Effector memory CD4-positive, alpha-beta T cell (primary cell): Measurements from ENCODE around the gene EPAS1.

Experiments
- DNase-seq, 3 donors: peaks; one replicate each; pipeline ENCODE4 v3.0.0-alpha.2; 2020
- H3K27ac ChIP-seq: 2 replicates; pipeline ENCODE4 v1.7.0; 2013; ENCODE audit warnings: mild to moderate bottlenecking, low read length, moderate library complexity; ENCODE audit not compliant: insufficient read depth, poor library complexity, severe bottlenecking
- H3K27me3 ChIP-seq: replicated peaks from 2 replicates; pipeline ENCODE4 v1.7.0; 2013; ENCODE audit warnings: mild to moderate bottlenecking, low read length; ENCODE audit not compliant: insufficient read depth, control insufficient read depth, poor library complexity, severe bottlenecking
- H3K36me3 ChIP-seq: 2 replicates; pipeline ENCODE4 v1.7.0; 2013; ENCODE audit warnings: mild to moderate bottlenecking, low read length, moderate library complexity; ENCODE audit not compliant: control insufficient read depth, insufficient read depth
- H3K4me1 ChIP-seq: 2 replicates; pipeline ENCODE4 v1.7.0; 2013; ENCODE audit warnings: low read length, mild to moderate bottlenecking; ENCODE audit not compliant: control insufficient read depth, insufficient read depth, poor library complexity, severe bottlenecking
- H3K4me3 ChIP-seq: 2 replicates; pipeline ENCODE4 v1.7.0; 2013; ENCODE audit warnings: low read length, low read depth, mild to moderate bottlenecking; ENCODE audit not compliant: insufficient read depth, poor library complexity, severe bottlenecking
- H3K9me3 ChIP-seq: 2 replicates; pipeline ENCODE4 v1.7.0; 2013; ENCODE audit warnings: mild to moderate bottlenecking, low read length, moderate library complexity; ENCODE audit not compliant: control insufficient read depth

EPAS1 gene

GRCh38 chr2:46328829-46329228 lies 31.6 kb downstream of the EPAS1 start:
- DNase-seq, result no peak
- Histone ChIP-seq H3K36me3 (no peaks in the 10 kb centered on the region), H3K4me1 (no peaks in the 10 kb centered on the region)

GRCh38 chr2:46329340-46329739 lies 32.1 kb downstream of the EPAS1 start:
- no peak for DNase-seq
- Histone ChIP-seq H3K36me3 (no peaks in the 10 kb centered on the region), H3K4me3 (no peak overlapping the region), H3K4me1 (no peaks in the 10 kb centered on the region), H3K27me3 (no peaks in the 10 kb centered on the region), H3K9me3 (no peaks in the 10 kb centered on the region), H3K27ac (no peak overlapping the region)

More at GRCh38 chr2:46328829-46329228, 31.6 kb downstream of the EPAS1 start:
- no peak overlapping the region for H3K4me3 ChIP-seq
- H3K27ac ChIP-seq, result no peak overlapping the region
- H3K9me3 ChIP-seq, result no peaks in the 10 kb centered on the region
- H3K27me3 ChIP-seq, result no peaks in the 10 kb centered on the region

GRCh38 chr2:46329803-46330775 lies 32.9 kb downstream of the EPAS1 start:
- Histone ChIP-seq H3K4me3 (no peak overlapping the region), H3K27ac (no peak overlapping the region), H3K4me1 (no peaks in the 10 kb centered on the region), H3K9me3 (no peaks in the 10 kb centered on the region), H3K36me3 (no peaks in the 10 kb centered on the region), H3K27me3 (no peaks in the 10 kb centered on the region)
- no peak for DNase-seq

GRCh38 chr2:46331109-46331766 lies 34.0 kb downstream of the EPAS1 start:
- no peak overlapping the region for H3K4me3 ChIP-seq
- H3K9me3 ChIP-seq, result no peaks in the 10 kb centered on the region
- no peaks in the 10 kb centered on the region for H3K27me3 ChIP-seq
- DNase-seq, result no peak
- no peak overlapping the region for H3K27ac ChIP-seq
- no peaks in the 10 kb centered on the region for H3K4me1 ChIP-seq
- H3K36me3 ChIP-seq, result no peaks in the 10 kb centered on the region

GRCh38 chr2:46332686-46333281 lies 35.6 kb downstream of the EPAS1 start:
- Histone ChIP-seq H3K27me3 (no peaks in the 10 kb centered on the region), H3K27ac (no peak overlapping the region), H3K4me1 (no peaks in the 10 kb centered on the region), H3K9me3 (no peaks in the 10 kb centered on the region), H3K36me3 (no peaks in the 10 kb centered on the region), H3K4me3 (no peak overlapping the region)
- DNase-seq, result no peak

GRCh38 chr2:46333912-46334311 lies 36.7 kb downstream of the EPAS1 start:
- Histone ChIP-seq H3K9me3 (no peaks in the 10 kb centered on the region), H3K36me3 (no peaks in the 10 kb centered on the region), H3K27ac (no peak overlapping the region), H3K27me3 (no peaks in the 10 kb centered on the region), H3K4me1 (no peaks in the 10 kb centered on the region), H3K4me3 (no peak overlapping the region)
- DNase-seq, result no peak

GRCh38 chr2:46334389-46335271 lies 37.4 kb downstream of the EPAS1 start:
- DNase-seq, result no peak
- no peaks in the 10 kb centered on the region for H3K27me3 ChIP-seq
- H3K36me3 ChIP-seq, result no peaks in the 10 kb centered on the region
- no peak overlapping the region for H3K4me3 ChIP-seq
- H3K4me1 ChIP-seq, result no peaks in the 10 kb centered on the region
- no peaks in the 10 kb centered on the region for H3K9me3 ChIP-seq
- no peak overlapping the region for H3K27ac ChIP-seq

- Histone ChIP-seq H3K4me3 (no peak overlapping the region), H3K4me1 (no peaks in the 10 kb centered on the region), H3K27ac (no peak overlapping the region), H3K27me3 (no peaks in the 10 kb centered on the region), H3K36me3 (no peaks in the 10 kb centered on the region), H3K9me3 (no peaks in the 10 kb centered on the region)
- no peak for DNase-seq
Observed at GRCh38 chr2:46335391-46336282, 38.4 kb downstream of the EPAS1 start.
